Measurements from ENCODE around the gene TRMT11.
A peak's percentile ranks its signal among the peaks of the same experiment; 100 is the strongest.
"Not testable (repeated sequence)": the region's sequence is repeated elsewhere in the genome, so short reads cannot be mapped to it uniquely, and the experiment has no call there.

Gene TRMT11

GRCh38 chr6:125986301-125987025, at the start of gene TRMT11:
TSS of gene TRMT11 (plus strand) at chr6:125986540. CDS start at chr6:125986551, 11 bp downstream.
- DNase-seq: peak in 13 of 14 donors; percentile 48 to 92 (median 76)

- no peak for DNase-seq
Measured at GRCh38 chr6:125939026-125939425, 47.3 kb upstream of the TRMT11 start.

DNA sequence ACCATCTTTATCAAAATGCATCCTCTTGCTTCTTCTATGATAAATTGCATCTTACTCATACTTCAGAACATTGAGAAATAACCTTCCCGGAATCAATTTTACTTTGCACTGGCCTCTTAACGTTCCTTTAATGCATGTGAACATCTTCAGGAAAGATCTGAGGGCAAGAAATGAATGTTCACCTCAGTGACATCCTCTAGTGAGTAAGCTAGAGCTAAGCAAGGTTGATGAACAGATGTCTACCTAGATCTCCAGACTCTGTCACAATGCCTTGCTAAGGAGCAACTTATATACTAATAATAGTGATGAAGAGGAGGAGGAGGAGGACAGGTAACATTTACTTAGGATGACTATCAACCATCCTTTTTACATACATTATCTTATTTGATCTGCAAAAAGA, 46.5 kb upstream of the TRMT11 start:
- DNase-seq: no peak

DNA sequence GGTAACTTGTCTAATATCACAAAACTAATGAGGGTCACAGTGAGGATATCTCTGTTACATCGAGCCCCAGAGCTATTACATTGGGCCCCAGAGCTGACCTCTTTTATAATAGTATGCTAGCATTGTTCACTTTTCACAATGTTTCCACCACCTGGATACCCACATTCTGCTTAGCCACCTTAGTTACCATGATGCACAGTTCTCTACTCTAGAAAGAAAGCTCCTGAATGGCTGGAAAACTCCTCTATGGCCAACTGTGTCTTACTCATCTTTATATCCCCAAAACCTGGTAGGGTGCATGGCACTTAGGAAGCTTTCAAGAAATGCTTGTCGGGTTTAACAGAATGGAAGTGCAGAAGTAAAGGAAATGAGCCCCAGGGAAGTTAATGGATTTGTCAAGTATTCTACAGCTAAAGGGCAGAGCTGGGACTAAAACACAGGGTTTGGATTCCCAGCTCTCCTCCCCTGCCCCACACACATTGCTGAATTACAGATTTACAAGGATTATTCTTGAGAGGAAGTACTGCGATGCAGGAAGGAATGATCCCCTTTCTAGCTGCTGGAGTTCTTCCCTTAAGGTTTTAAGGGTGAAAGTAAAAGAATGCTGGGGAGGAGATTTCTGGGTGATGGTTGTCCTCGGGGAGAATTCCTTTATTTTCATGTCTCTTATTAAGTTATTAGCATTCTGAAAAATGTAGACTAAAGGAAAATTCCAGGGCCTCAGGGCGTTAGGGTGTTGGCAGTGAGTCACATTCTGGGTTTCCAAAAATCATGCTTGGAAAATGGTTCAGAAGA, 45.9 kb upstream of the TRMT11 start:
- no peak for DNase-seq

DNA sequence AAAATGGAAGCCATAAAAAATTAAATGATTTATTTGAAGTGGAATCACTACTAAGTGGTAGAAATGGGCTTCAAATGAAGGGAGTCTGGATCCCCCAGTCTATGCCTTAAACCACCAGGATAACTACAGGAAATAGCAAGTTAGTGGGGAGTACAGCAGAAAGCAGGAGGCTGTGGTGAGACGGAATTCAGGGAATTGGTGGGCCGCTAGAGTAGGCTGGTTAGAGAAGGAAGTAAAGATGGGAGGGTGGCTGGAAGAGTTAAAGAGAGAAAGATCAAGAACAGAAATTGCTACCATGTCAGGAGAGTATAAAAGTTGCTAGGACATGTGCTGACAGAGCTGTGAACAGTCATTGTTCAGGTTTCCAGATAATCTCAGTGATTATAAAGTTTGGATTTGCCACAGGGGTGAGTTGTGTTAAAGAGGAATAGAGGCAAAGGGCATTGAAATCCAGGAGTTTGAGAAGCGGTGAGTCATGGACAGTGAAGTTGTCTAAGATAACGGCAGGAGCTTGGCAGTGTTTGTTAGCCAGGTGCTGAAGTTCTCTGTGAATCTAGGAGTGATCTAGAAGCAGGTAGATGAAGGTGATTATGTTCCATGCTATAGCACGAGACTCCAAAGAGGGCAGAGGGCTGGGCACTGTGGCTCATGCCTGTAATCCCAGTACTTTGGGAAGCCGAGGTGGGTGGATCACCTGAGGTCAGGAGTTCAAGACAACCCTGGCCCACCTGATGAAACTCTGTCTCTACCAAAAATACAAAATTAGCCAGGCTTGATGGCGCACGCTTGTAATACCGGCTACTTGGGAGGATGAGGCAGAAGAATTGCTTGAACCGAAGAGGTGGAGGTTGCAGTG, 43.4 kb upstream of the TRMT11 start:
- no peak for DNase-seq

DNA sequence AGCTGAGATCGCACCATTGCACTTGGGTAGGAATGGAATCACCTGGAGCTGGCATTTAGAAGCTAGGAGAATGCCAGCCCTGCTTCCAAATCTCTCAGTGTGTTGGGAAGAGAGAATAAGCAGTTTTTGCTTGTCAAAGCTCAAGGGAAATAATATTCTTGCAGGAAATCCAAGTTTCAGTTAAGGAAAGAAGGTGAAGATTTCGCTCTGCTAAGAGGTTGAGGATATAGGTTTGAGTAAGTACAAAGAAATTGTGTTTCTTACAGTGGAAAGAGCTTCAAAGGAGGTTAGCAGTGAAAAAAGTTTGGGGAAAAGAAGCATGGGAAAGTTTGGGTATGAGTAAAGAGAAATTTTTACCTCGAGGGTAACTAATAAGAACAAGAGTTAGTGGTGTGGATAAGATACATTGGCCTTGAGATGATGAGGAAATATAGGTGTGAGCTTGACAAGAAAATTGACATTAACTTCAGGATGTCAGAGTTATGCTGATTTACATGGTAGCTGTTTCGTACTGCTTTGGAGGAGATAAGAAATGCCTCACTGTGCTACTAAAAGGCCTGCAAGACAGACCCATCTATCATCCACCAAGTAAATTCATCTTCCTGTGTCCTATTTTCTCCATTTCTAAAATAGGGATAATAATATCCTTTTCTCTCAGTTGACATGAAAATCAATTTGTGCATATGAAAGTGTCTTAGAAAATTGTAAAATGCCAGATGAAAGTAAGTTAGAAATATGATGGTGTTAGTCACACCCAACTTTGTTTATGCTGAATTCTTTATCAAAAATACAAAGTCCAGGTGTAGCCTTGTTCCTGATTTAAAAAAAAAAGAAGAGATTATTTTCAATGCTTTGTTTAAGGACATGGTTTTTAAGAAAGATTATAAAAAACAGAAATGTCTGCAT, 42.6 kb upstream of the TRMT11 start:
- no peak for DNase-seq

DNA sequence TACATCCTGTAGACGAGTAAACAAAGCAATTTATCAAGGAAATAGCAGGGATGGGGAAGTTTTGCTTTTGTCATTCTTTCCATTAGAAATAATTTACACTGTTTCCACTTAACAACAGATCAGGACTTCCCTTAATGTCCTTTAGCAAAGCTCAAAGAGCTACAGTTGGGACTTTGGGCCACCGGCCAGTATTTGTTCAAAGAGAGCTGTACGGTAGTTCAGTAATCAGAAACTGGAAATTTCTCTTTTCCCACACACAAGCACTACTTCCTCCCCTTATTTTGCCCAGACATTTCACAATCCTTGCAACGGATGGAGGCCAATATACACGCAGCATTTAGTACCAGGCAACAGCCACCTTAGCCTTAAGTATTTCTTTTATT, 41.9 kb upstream of the TRMT11 start:
- DNase-seq: peak in 3 of 14 donors; percentile 12 to 27 (median 25)

DNA sequence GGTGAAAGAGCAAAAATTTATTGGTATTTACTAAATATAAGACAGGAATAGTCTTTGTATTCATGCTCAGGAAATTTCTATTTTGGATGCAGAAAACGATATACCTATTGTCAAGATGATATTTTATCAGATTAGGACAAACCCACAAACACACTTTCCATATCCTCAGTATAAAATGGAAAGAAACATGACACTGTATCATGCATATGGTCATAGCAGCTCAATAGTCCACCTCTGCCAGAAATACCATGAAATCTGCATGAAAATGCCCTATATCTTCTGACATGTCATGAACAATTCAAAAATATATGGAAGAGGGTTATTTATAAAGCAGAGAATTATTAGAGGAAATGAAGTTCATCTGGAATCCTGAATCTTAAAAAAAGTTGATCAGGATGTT, 41.4 kb upstream of the TRMT11 start:
- DNase-seq: no peak

DNA sequence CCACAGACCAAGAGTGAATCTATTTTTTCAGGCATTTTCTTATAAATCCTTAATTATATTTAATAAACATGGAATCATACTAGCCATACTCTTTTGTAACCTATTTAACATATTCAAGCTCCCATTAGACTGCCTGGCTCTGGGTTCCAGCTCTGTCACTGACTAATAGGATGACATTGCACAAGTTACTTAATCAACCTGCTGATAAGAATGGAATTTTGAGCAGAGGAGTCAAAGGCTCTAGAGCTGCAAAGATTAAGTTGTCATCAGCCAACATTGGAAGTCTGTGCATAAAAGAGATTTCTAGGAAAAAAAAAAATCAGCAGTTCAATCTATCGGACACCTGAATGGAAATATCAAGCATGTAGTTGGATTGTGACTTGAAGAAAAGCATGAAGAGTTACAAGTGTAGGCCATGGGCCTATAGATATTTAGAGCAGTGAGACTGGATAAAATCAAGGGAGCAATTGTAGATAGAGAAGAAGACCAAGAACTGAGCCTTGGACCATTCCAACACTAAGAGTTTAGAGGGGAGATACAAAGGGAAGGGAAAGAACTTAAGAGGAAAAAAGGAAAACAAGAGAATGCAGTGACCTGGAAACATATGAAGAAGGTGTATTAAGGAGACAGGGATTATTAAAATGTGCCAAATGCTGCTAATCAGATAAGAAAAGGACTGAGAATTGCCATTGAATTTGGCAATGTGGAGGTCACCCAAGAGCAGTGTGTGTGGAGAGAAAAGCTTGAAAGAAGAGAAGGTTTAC, 40.8 kb upstream of the TRMT11 start:
- no peak for DNase-seq

GRCh38 chr6:125947615-125948014, 38.7 kb upstream of the TRMT11 start:
- DNase-seq: no peak

DNA sequence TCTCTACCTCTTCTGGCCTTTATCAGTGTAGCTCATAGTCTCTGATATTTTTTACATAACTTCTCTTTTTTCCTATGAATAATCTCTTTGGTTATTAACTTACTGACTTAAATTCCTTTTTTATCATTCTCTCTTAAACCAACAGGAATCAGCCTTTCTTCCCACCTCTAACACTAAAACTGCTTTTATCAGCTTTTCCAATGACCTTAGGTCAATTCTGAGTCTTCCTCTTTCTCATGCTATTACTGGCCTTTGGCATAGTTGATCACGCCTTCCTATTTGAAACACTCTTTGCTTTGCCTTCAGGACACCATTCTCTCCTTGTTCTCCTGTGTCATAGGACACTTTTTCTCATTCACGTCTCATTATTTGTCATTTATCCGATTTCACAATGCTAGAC, 37.9 kb upstream of the TRMT11 start:
- DNase-seq: no peak

DNA sequence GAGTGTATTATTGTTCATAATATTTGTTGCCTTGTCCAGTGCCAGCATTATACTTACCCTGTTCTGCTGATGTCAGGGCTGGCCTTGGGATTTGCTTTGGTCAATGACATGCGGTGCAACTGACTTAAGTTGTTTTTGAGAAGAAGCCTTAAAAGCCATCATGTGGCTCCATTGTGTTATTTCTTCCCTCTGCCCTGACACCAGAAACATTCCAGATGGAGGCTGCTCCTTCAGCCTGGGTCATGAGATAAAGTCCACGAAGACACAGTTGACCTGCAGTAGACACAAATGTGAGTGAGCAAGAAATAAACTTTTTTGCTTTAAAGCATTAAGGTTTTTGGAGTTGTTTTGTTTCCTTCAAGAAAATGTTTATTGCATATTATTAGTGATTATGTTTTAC, 37.3 kb upstream of the TRMT11 start:
- DNase-seq: no peak

- no peak for DNase-seq
Measured at GRCh38 chr6:125950293-125950692, 36.0 kb upstream of the TRMT11 start.

GRCh38 chr6:125950716-125951115, 35.6 kb upstream of the TRMT11 start:
- not testable (repeated sequence) for DNase-seq

DNA sequence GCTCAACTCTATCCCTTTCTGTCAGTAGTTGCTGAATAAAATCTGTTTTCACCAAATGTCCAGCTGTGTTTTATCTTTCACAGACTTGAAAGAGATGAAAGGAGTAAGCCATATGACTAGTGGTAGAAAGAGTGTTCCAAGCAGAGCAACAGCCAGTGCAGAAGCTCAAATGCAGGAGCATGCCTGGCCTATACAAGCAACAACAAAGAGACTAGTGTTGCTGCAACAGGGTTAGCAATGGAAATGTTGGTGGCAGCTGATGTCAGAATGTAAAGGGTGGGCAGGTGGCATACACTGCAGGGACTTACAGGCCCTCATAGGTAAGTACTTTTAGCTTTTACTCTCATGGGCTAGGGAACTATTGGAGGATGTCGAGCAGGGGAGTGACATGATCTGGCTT, 35.0 kb upstream of the TRMT11 start:
- no peak for DNase-seq

DNA sequence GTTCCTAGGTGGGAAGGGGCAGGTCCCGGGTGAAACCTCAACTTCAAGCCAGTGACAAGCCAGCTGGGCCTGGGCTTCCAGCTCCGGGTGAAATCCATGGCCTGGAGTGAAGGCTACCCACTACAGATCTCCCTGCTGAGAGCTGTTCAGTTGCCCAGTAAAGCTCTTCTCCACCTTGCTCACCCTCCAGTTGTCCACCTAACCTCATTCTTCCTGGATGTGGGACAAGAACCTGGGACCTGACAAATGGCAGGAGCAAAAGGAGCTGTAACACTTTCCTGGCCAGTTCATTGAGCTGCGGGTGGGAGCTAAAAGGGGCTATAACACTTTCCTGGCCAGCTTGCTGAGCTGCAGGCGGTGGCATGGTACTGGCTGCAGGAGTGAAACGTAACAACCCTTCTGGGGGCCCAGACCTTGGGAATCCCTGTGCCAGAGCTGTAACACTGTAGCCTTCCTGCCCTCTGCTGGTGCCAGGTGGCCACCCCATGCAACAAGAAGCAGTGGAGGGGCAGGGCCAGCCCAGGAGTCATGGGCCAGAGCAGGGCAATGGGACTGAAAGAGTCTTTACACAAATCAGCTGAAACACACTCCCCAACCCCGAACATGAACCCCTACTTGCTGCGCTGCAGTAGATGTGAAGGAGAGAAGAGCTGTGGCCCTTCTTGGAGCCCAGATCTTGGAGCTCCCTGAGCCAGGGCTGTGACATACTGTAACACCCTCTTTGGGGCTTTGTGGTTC, 33.4 kb upstream of the TRMT11 start:
- DNase-seq: no peak

DNA sequence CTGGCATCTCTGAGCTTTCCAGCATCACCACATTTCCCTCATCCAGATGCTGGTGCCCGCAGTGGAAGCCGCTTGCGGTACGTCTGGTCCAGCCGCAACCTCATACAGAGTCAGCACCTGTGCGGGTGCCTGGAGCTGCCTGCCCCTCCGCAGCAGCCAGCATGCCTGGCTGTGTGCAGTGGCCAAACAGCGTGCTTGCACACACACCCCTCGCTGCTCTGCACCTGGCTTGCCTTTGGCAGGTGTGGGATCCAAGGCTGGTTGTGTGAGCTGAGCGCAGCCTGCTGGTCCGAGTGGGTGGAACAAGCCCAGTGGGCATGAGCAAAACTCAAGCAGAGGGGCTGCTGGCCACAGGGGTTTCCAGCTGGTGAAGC, 32.9 kb upstream of the TRMT11 start:
- no peak for DNase-seq

DNA sequence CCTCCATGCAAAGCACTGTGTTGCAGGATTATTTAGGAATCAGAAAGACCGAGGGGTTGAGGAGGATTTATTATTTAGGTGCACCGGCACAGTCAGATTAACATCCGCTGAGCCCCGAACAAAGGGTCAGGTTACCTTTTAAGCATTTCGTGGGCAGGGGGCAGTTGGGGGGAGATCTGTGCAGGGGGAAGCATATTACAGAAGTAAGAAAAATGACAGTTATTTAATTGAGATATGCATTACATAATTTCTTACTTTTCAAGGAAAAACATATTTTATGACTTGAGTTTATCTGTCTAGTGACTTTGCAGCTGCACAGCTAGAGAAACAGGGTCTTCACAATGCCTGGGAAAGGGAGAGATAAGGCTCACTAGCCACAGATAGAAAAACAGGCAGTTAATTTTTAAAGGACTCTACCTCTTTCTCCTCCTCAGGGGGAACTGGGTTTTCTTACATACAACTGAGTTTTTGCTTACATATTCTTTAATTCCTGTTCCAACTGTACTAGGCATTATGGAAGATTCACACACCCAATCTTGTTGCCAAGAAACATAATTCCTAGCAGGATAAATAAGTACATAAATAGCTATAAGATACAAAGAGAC, 31.5 kb upstream of the TRMT11 start:
- no peak for DNase-seq

GRCh38 chr6:125955973-125956372, 30.4 kb upstream of the TRMT11 start:
- no peak for DNase-seq
